ELF-1 (cell line): ENCODE results near the gene LCN10.
A peak's percentile ranks its signal among the peaks of the same experiment; 100 is the strongest.

Source experiments
- DNase-seq: peaks from one replicate; pipeline ENCODE4 v3.0.0-alpha.2; 2016; ENCODE audit warnings: low read depth, low spot score

The LCN10 gene

GRCh38 chr9:136700959-136701667, 41.6 kb downstream of the LCN10 start:
- DNase-seq, result no peak

GRCh38 chr9:136700304-136700703, 42.4 kb downstream of the LCN10 start:
- DNase-seq, result no peak

GRCh38 chr9:136698635-136699246, 44.0 kb downstream of the LCN10 start:
- no peak for DNase-seq

- no peak for DNase-seq
Measured at GRCh38 chr9:136697821-136698526, 44.8 kb downstream of the LCN10 start.

DNA sequence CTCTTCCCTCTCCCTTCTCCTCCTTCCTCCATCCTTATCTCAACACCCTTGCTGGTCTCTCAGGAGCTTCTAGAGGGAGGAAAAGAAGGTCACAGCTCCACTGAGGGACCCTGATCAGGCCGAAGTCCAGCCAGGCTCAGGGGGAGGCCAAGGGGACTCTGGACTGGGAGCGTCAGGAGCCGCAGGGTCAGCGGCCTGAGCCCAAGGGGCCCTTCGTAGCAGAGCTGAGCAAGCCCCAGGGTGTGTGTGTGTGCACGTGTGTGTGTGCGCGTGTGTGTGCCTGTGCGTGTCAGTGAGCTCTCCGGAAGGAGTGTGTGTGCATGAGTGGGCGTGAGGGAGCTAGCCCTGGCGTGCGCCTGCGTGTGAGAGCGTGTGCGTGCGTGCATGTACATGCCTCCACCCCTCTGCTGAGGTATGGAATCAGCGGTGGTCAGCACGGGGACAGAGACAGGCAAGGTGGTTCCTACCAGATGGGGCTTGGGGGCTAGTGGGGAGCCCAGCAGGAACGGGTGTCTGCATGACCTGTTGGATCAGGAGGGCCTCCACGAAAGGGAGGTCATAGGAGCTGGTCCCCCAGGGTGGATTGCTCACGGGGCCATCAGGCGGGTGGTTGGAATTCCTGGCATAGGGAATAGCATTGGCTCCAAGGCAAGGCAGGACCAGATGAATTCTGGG, 45.5 kb downstream of the LCN10 start:
- no peak for DNase-seq

DNA sequence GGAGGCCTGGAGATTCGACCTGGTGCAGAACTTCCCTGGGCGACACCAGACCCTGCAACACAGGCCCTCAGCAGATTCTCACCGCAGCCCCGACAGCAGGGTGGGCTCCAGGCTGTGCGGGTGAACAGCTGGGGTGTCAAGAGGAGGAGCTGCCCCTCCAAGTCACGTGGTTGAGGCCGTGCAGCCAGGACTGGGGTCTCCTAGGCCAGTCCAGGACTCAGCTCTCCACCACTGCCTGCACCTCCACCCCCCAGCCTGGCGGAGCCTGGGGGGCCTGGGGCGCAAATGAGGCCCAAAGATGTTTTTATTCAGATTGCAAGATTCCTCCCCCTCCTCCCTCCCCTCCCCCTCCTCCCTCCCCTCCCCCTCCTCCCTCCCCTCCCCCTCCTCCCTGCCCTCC, 46.2 kb downstream of the LCN10 start:
- DNase-seq, result no peak

GRCh38 chr9:136695955-136696354, 46.8 kb downstream of the LCN10 start:
- DNase-seq, result no peak

DNA sequence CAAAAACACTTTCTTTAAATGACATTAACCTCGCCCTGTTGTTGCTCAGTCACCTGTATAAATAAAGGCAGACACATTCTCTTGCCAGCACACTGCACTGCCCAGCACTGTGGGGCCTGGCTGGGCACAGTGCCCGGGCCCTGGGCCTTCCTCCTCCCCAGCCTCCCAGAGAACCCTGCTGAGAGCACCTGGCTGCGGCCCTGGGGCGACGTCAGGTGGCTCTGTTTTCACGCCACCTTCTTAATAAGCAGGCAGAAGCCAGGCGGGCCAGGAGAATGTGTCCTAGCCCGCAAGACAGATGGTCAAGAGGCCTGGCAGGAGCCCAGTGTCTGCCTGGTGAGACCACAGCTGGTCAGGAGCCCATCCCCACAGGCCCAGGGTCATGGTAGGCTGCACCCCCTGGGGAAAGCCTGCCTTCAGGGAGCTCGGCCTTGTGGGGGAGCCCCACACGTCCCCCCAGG, 47.3 kb downstream of the LCN10 start:
- no peak for DNase-seq

DNA sequence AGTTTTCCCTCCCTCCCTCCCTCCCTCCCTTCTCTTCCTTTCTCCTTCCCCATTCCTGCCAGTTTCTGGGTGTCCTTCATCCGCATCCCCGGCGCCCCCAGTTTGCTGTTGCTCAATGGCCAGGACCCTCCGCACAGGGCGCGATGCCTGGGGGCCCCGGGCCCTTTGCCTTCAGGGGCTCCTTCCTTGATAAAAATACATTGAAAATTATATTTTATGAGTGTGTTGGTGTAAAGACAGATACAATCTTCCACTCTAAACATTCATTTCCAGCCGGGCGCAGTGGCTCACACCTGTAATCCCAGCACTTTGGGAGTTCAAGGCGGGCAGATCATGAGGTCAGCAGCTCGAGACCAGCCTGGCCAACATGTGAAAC, 47.9 kb downstream of the LCN10 start:
- no peak for DNase-seq

DNA sequence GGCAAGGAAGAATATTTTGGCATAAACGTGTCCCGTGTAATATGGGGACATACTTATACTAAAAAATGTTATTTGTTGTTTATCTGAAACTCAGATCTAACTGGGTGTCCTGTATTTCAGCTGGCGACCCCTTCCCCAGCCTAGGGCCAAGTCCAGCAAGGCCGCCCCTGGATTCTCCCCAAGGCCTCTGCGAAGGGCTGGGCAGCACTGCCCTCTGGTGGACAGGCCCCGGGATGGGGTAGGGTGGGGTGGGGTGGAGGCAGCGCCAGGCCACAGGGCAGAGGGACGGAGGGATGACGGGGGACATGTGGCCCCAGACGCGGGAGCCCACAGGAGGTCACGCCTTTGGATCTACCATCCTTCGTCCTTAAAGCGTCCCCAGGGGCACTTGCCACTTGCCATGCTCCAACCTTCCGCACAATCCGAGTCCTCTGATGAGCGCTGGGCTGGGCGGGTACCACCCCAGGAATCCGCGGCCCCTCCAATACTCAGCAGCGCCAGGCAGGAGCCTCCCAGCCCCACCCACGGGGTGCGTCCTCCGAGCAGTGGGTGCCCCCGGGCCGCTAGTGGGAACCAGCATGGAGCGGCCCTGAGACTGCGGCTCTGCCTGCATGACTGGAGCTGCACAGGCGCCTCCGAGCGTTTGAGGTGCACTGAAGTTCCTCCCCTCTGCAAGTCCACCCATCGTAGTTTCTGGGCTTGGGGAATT, 48.4 kb downstream of the LCN10 start:
- peak; percentile 67 for DNase-seq

DNA sequence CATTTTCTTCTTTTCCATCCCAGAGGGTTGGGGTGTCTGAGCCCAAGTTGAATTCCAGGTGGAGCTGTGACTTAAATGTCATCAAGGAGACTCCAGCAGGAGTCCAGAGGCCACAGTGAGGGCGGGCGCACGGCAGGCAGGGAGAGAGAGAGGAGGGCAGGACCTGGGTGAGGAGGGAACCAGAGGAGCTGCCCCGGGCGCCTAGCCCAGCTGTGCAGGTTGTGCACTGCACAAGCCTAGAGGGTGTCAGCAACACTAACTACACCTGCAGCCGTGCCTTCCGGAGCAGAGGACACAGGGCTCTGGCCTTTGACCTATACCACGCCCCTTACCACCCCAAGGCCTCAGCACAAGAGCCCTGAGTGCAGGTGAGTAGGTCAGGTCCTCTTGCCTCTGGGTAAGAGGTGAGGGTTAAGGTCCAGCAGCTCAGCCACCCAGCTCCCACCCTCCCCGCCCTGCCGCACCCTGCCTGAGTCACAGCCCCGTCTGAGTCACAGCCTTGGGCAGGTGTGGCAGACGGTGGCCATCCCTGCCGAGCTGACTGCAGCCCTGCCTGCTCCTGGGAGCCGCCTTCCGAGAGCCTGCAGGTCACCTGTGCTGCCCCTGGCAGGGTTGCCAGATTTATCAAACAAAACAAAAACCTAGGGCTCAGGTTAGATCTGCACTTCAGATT, 49.1 kb downstream of the LCN10 start:
- DNase-seq, result peak; percentile 40

DNA sequence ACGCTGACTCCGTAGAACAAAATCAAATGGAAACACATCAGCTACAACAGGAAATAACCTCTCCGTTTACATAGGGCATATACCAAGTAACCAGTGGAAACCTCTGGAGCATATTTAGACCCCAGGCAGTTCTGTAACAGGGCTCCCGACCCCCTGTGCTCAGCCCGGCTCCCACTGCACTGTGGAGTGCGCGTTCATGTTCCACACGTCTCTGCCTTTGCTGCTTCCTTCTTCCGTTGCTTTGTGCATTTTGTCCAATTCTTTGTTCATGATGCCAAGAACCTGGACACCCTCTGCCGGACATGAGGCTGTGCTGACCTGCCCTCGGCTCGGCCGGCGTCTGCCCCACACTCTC, 49.6 kb downstream of the LCN10 start:
- DNase-seq, result no peak

- no peak for DNase-seq
Measured at GRCh38 chr9:136692185-136693134, 50.3 kb downstream of the LCN10 start.

DNA sequence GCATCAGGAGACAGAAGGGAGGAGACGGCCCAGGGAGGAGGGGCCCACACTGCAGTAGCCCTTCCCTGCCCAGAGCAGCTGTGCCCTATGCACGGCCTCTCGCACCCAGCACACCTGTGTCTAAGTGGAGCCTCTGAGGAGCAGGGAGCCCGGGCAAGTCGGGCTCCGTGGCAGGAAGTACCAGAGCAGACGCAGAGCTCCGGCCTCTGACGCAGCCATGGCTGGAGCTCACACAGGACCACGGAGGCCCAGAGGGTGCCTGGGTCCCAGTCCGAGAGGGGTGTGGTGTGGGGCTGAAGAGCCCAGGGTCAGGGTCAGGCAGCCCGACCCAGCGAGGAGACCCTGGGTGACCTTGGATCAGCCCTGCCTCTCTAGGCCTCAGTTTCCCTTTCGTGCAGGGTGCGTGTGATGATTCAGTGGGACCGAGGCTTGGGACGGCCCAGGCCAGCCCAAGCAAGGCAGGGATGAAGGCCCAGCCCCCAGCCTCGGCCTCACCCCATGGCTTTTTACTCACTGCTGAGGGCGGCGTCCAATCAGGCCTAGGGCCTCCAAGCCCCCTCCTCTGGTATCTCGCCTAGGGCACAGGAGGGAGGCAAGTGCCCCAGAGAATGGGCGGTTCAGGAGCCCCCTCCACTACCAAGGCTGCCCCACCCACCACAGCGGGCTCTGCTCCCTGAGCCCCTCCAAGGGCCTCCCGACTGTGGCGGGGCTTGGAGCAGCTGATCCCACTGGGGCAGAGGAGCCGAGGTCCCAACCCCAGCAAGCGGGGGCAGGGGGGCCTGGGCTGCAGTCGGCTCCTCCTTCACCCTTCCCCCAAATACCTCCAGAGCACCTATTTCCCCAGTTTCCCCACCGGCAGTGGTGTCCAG, 51.2 kb downstream of the LCN10 start:
- peak; percentile 40 for DNase-seq

DNA sequence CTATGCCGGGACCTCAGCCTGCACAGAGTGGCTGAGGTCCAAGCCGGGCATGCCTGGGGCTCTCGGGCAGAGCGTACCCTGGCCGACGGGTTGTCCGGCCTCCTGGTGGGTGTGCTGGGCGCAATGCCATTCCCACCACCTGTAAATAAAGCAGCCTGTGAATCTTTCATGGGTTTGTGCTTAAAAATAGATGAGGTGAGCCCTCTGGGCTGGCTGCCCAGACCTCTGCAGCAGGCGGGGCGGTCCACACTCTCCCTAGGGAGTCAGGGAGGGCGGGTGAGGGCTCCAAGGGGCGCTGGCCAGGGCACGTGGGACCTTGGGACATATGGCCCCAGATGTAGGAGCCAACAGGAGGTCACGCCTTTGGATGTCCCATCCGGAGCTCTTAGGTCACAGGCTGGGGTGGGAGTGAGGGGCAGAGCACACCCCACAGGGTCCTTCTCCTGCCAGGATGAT, 51.9 kb downstream of the LCN10 start:
- DNase-seq, result no peak

DNA sequence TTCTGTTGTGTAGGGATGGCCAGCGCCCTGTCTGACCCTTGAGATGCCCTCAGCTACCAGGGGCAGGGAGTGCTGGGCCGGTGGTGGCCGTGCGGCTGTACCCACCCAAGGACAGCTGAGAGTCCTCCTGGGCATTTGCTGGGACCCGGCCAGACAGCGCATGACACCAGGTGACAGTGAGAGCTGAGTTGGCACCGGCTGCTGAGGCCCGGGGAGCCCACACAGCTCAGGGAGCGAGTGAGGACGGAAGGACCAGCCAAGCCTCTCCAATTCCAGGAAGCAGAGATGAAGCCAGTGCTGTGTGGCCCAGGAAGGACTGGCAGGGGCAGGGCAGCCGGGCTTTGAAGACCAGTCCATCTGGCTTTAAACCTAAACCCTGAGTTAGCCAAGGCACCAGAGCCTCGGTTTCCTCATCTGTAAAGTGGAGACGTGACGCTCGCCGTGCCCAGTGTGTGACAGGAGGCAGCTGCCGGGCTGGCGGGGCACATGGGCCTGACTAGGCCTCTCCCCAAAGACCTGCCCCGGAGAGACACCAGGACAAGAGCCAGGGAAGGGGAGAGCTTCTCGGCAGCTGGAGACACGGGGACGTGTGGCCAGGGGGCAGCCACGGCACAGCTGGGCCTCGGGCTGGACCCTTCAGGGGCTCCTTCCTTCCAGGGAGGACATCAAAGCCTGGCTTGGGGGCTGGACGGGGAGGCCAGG, 52.5 kb downstream of the LCN10 start:
- no peak for DNase-seq

DNA sequence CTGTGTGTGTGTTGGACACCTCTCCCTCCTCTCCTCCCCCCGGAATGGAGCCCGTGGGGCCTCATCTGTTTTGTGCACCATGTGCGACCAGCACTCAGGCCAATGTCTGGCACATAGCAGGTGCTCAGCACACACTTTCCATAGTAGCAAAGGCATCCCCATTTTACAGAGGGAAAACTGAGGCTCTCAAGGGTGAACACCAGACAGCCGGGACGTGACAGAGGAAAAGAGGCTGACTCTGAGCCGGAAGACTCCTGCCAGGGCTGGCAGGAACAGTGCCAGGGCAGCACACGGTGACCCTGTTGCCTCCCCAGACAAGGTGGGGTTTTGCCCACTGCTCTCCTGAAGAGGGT, 53.7 kb downstream of the LCN10 start:
- no peak for DNase-seq

- DNase-seq, result no peak
Measured at GRCh38 chr9:136688274-136689107, 54.2 kb downstream of the LCN10 start.
